ENCODE measurements around the gene NKRF.

The NKRF gene

DNA sequence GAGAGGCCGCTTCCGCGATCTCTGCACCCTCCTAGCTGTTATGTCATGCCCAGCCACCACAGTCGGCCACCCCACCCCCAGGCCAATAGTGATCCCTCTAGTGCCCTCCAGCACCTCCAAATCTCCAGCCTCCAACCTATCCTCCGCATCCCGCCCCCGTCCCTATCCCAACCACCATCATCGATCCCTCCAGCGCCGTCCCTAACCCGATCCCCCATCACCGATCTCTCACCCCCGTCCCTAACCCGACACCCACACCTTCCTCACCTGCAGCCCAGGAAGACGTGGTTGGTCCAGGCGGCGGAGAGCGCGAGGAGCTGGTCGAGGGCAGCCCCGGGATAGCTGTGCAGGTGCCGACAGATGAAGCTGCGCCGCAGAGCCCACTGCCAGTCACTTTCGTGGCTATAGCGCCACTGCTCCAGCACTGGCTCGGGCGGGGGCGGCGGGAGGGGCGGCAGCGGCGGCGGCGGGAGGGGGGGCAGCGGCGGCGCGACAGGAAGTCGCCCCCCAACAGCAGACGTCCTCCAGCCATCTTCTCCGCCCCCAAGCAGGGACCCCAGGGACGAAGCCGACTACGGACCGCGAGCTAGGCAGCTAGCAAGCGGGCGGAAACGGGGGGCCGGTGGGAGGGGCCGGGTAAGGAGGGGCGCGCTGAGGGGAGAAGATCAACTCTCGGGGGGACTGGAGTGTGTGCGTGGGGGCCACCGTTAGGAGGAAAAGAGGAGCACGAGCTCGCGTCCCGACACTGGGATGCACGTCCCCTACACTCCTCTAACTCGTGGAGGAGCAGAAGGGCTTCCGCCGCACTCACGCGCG lies 552 bp downstream of the NKRF start:
- H3K9me3 ChIP-seq (ENCODE audit: control insufficient read depth, insufficient read depth, low read length), result no peaks in the 10 kb centered on the region

DNA sequence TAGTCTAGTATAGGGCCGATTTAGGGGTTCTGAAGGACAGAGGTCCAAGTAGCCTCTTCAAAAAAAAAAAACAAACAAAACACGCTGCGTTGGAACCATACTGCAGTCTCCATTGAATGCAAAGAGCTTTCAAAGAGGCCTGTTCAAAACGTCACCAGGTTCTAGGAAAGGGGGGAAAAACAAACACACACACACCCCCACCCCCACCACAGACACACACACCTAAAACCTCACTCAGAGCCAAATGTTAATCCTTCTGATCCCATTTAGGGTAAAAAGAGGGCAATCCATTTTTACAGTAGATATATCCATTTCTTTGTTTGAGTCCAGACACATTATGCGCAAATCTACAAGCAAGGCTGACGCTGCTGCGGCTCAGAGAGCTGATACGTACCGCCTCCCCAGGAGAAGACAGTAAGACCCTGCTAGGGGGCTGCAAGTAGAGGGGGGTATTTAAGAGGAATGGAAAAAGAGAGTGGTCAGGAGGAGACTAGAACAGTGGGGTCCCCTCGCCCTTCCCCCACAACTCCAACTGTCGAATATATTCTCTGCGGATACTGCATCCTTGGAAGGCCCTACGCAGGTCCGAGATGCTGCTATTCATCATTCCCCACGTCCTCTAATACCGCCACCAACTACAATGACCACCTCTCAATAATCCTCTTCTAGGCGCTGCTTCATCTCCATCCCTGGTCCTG lies 1.3 kb downstream of the NKRF start:
- peak overlapping the region; percentile 49 for H3K4me3 ChIP-seq (ENCODE audit: low read depth, low read length)
- no peaks in the 10 kb centered on the region for H3K36me3 ChIP-seq (ENCODE audit: control insufficient read depth, insufficient read depth, low read length)
- H3K4me1 ChIP-seq (ENCODE audit: control insufficient read depth, insufficient read depth, low read length), result no peaks in the 10 kb centered on the region
- no peaks in the 10 kb centered on the region for H3K9me3 ChIP-seq (ENCODE audit: control insufficient read depth, insufficient read depth, low read length)
- no peak overlapping the region for H3K9ac ChIP-seq (ENCODE audit: low read depth, low read length)
- H3K27me3 ChIP-seq (ENCODE audit: control insufficient read depth, insufficient read depth, low read length), result peaks cover 34% of the 10 kb centered on the region

More for the DNA sequence above, 552 bp downstream of the NKRF start:
- Histone ChIP-seq H3K4me3 (ENCODE audit: low read depth, low read length) (peak overlapping the region; percentile 54), H3K4me1 (ENCODE audit: control insufficient read depth, insufficient read depth, low read length) (no peaks in the 10 kb centered on the region), H3K9ac (ENCODE audit: low read depth, low read length) (peak overlapping the region; percentile 61), H3K27me3 (ENCODE audit: control insufficient read depth, insufficient read depth, low read length) (peaks cover 34% of the 10 kb centered on the region), H3K36me3 (ENCODE audit: control insufficient read depth, insufficient read depth, low read length) (no peaks in the 10 kb centered on the region)

DNA sequence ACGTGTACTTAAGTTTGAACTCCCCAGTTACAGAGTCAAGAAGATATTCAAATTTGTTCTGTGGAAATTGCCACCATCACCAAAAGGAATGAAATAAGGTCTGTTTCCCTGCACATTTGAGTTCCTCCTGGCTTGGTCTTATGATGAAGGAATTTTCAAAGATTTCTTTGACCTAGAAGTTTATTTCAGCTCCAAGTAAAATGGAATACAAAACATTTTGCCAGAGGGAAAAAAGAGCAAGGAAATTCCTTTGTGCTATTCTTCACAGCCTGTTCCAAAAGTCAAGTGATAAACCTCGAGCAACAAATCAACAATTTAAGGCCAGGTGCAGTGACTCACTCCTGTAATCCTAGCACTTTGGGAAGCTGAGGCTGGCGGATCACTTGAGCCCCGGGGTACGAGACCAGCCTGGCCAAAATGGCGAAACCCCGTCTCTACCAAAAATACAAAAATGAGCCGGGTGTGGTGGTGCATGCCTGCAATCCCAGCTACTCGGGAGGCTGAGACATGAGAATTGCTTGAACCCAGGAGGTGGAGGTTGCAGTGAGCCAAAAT lies 3.4 kb downstream of the NKRF start:
- Histone ChIP-seq H3K36me3 (ENCODE audit: control insufficient read depth, insufficient read depth, low read length) (no peaks in the 10 kb centered on the region), H3K4me3 (ENCODE audit: low read depth, low read length) (no peak overlapping the region), H3K27me3 (ENCODE audit: control insufficient read depth, insufficient read depth, low read length) (peaks cover 25% of the 10 kb centered on the region), H3K9ac (ENCODE audit: low read depth, low read length) (no peak overlapping the region), H3K4me1 (ENCODE audit: control insufficient read depth, insufficient read depth, low read length) (no peaks in the 10 kb centered on the region), H3K9me3 (ENCODE audit: control insufficient read depth, insufficient read depth, low read length) (no peaks in the 10 kb centered on the region)

DNA sequence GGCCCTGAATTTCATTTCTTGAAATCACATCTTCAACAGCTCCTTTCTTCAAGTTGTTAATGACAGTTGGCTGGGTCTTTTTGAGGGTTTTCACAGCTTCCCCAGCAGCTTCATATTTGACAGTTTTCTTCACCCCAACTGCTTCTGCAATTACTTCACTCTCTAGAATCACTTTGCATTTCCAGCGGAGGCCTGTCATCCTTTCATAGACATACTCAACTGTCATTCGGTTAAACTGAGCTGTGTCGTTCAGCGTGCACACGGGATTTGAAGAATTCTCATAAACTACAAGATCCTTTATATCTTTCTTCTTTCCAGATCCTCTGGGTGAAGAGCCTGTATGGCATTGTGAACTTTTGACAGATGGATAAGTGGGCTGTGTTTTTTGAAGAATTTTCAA lies 16.4 kb downstream of the NKRF start:
- Histone ChIP-seq H3K9me3 (ENCODE audit: control insufficient read depth, insufficient read depth, low read length) (no peaks in the 10 kb centered on the region), H3K36me3 (ENCODE audit: control insufficient read depth, insufficient read depth, low read length) (no peaks in the 10 kb centered on the region), H3K4me1 (ENCODE audit: control insufficient read depth, insufficient read depth, low read length) (no peaks in the 10 kb centered on the region), H3K27me3 (ENCODE audit: control insufficient read depth, insufficient read depth, low read length) (no peaks in the 10 kb centered on the region), H3K9ac (ENCODE audit: low read depth, low read length) (no peak overlapping the region), H3K4me3 (ENCODE audit: low read depth, low read length) (no peak overlapping the region)

DNA sequence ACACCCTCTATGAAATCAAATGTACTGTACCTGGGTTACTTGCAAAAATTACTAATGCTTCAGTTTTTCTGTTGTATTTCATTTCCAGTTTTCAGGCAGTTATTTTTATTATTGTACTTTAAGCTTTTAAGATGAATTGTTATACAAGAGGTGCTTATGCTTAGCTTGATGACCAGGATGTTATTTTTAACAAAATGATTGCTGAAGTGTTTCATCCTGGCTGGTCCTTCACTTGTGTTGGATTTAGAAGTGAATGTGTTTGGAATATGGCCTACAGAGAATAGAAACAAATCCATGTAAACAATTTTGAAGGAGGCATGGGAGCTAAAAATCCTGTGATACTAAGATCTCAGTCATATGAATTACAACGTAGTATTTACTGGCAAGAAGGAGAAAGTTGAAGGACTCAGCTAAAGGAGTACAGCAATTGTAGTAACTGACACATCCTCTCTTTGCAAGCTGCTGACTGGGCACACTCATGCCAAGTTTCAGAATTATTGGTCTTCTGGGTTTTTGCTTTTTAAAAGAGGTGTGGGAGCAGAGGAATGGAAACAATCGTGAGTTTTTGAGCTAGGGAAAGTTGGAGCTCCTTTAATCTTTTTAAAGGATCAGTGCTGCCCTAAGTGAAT lies 22.7 kb downstream of the NKRF start:
- no peaks in the 10 kb centered on the region for H3K4me1 ChIP-seq (ENCODE audit: control insufficient read depth, insufficient read depth, low read length)
- H3K36me3 ChIP-seq (ENCODE audit: control insufficient read depth, insufficient read depth, low read length), result no peaks in the 10 kb centered on the region
- H3K4me3 ChIP-seq (ENCODE audit: low read depth, low read length), result no peak overlapping the region
- no peaks in the 10 kb centered on the region for H3K27me3 ChIP-seq (ENCODE audit: control insufficient read depth, insufficient read depth, low read length)
- no peak overlapping the region for H3K9ac ChIP-seq (ENCODE audit: low read depth, low read length)
- no peaks in the 10 kb centered on the region for H3K9me3 ChIP-seq (ENCODE audit: control insufficient read depth, insufficient read depth, low read length)

DNA sequence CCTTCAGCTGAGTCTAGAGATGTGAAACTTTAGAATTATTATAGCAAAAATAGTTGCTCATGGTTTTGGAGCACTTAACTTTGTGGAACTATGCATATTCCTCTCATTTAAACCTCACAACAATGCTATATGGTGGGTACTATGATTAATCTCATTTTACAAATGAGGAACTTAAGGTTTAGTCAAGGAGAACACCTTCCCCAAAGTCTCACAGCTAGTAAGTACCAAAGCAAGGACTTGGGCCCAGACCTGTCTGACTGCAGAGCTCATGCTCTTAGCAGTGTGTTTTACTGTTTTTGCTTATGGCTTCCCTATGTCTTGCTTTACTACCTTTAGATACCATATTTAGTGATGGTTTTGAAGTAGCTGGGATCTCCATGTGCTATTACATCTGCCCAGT lies 26.8 kb downstream of the NKRF start:
- no peaks in the 10 kb centered on the region for H3K4me1 ChIP-seq (ENCODE audit: control insufficient read depth, insufficient read depth, low read length)
- no peak overlapping the region for H3K9ac ChIP-seq (ENCODE audit: low read depth, low read length)
- H3K9me3 ChIP-seq (ENCODE audit: control insufficient read depth, insufficient read depth, low read length), result no peaks in the 10 kb centered on the region
- no peaks in the 10 kb centered on the region for H3K27me3 ChIP-seq (ENCODE audit: control insufficient read depth, insufficient read depth, low read length)
- no peaks in the 10 kb centered on the region for H3K36me3 ChIP-seq (ENCODE audit: control insufficient read depth, insufficient read depth, low read length)
- H3K4me3 ChIP-seq (ENCODE audit: low read depth, low read length), result no peak overlapping the region

DNA sequence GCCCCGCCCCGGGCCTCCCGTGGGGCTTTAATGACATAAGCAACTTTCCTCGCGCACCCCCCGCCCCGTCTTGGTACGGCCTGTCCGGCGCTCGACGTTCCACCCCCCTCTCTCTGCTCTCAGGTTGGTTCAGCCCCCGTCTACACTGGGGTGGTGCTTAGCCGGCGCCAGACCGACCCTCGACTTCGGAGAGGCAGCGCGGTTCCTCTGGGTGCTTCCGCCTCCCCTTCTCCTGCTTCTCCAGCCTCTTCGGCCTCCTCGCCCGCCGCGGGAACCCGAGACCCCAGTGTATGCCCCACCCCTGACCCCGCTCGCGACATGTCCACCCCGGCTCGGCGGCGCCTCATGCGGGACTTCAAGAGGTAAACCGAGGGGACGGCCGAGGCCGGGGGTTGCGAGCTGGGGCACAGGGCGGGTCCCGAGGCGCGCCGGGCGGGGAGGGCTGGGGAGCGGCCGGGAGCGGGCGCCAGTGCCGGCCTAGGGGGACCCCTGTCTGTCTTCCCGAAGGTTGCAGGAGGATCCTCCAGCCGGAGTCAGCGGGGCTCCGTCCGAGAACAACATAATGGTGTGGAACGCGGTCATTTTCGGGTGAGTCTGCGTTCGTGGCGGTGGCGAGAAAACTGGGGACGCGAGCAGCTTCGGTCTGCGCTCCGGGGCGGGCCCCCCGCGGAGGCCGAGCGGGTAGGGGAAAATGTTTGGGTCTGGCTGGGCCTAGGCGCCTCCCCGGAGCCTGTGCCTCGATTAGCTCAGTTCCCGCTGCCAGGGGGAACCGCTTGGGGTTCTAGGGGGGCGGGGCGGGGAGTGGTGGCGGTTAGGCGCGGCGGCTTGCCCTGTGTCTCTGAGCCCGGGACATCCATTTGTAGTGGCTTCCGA lies 31.6 kb downstream of the NKRF start, which contains the start of gene UBE2A:
Gene UBE2A (plus strand): TSS at position 170 of the 873 bp plus-strand sequence. CDS start 149 bp downstream, at position 319.
- H3K4me3 ChIP-seq (ENCODE audit: low read depth, low read length), result peak within 1 kb of the TSS; percentile 61
- H3K9me3 ChIP-seq (ENCODE audit: control insufficient read depth, insufficient read depth, low read length), result no peaks in the 10 kb centered on the region
- peak within 1 kb of the TSS; percentile 60 for H3K9ac ChIP-seq (ENCODE audit: low read depth, low read length)
- no peaks in the 10 kb centered on the region for H3K36me3 ChIP-seq (ENCODE audit: control insufficient read depth, insufficient read depth, low read length)
- no peaks in the 10 kb centered on the region for H3K4me1 ChIP-seq (ENCODE audit: control insufficient read depth, insufficient read depth, low read length)
- no peaks in the 10 kb centered on the region for H3K27me3 ChIP-seq (ENCODE audit: control insufficient read depth, insufficient read depth, low read length)

DNA sequence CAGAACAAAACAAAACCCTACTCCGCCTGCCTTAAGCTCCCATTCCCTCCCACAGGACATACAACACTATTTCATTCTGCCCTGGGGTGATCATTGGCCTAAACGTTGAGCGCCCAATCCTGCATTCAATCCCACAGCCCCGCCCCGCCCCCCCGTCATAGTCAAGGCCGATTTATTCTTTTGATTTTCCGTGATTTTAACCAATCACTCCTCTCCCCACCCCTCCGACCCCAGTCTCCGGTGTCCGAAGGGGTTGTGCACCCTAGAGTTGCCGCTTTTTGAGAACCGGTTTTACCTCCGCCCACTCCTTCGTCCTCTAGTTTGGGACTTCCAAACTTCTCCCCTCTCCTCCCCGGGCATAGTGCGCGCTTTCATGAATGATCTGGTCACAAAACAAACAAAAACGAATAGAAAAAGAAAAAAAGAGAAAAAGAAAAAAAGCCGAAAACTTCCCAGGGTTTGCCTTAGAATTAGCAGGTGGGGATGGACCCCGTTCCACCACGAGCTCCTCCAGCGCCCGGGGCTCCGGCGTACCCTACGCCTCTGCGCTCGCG lies 32.3 kb downstream of the NKRF start:
- Histone ChIP-seq H3K4me1 (ENCODE audit: control insufficient read depth, insufficient read depth, low read length) (no peaks in the 10 kb centered on the region), H3K4me3 (ENCODE audit: low read depth, low read length) (peak overlapping the region; percentile 61), H3K9ac (ENCODE audit: low read depth, low read length) (no peak overlapping the region), H3K36me3 (ENCODE audit: control insufficient read depth, insufficient read depth, low read length) (no peaks in the 10 kb centered on the region), H3K27me3 (ENCODE audit: control insufficient read depth, insufficient read depth, low read length) (no peaks in the 10 kb centered on the region), H3K9me3 (ENCODE audit: control insufficient read depth, insufficient read depth, low read length) (peaks cover 4% of the 10 kb centered on the region)

DNA sequence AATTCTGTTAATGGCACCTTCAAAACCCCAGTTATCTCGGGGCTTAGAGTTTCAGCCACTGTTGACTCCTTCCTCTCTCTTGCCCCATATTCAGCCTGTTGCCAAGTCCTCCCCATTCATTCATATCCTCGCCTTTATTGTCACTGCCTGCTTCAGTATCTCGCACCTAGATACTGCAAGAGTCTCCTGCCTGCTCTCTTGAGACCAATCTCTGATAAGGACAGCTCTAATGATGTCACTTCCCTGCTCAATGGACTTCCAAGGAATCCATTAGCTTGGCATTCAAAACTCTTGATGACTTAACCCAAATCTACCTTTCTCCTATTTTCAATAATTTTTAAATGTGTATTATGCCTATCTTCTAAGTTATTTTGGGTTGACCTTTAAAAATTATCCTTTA lies 33.0 kb downstream of the NKRF start:
- Histone ChIP-seq H3K27me3 (ENCODE audit: control insufficient read depth, insufficient read depth, low read length) (no peaks in the 10 kb centered on the region), H3K4me1 (ENCODE audit: control insufficient read depth, insufficient read depth, low read length) (no peaks in the 10 kb centered on the region), H3K9ac (ENCODE audit: low read depth, low read length) (no peak overlapping the region), H3K9me3 (ENCODE audit: control insufficient read depth, insufficient read depth, low read length) (peaks cover 5% of the 10 kb centered on the region), H3K36me3 (ENCODE audit: control insufficient read depth, insufficient read depth, low read length) (no peaks in the 10 kb centered on the region), H3K4me3 (ENCODE audit: low read depth, low read length) (peak overlapping the region; percentile 61)

DNA sequence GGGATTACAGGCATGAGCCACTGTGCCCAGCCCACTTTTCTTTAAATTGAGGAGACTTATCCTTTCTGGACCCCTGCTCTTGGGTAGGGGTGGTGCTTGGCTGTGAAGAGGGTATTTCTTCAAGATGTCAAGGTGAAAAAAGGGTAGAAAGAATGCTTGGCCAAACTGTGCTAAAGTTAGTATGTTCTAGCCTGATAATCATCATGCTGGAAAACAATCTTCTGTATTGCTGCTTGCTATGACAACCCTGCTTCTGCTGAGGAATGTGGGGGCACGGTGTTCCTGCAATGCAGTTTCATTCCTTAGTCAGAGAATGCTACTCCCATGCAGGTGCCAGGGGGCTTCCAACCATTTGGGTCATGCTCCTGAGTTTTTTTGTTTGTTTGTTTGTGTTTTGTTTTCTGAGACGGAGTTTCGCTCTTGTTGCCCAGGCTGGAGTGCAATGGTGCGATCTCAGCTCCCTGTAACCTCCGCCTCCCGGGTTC lies 35.8 kb downstream of the NKRF start:
- Histone ChIP-seq H3K36me3 (ENCODE audit: control insufficient read depth, insufficient read depth, low read length) (no peaks in the 10 kb centered on the region), H3K9ac (ENCODE audit: low read depth, low read length) (no peak overlapping the region)

More for the DNA sequence above, 35.8 kb downstream of the NKRF start:
- H3K4me1 ChIP-seq (ENCODE audit: control insufficient read depth, insufficient read depth, low read length), result no peaks in the 10 kb centered on the region
- peaks cover 5% of the 10 kb centered on the region for H3K9me3 ChIP-seq (ENCODE audit: control insufficient read depth, insufficient read depth, low read length)
- H3K27me3 ChIP-seq (ENCODE audit: control insufficient read depth, insufficient read depth, low read length), result no peaks in the 10 kb centered on the region
- no peak overlapping the region for H3K4me3 ChIP-seq (ENCODE audit: low read depth, low read length)

All from iPS-15b (cell line).